Measurements from ENCODE around the gene HAND1.

The HAND1 gene

DNA sequence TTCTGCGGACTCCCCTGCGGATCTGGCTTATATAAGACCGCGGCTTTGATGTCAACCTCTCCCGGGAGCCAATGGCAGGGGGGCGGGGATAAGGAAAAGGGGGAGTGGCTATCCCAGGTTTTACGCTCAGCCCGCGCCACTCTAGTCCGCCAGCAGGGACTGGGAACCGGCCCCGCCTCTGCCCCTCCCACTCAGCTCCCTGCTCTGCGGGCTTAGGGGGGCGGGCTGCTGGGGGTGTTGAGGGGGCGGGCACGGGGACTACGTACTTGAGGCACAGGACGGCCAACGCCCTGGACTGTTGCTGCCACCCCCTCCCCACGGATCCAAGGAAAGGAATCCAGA, at the start of gene HAND1:
Gene HAND1 (minus strand): TSS at position 4 of the 342 bp plus-strand sequence. CDS start 219 bp downstream, outside the sequence.
- TF ChIP-seq TCF4 (CRISPR knock-in tag; IDR thresholded peaks at IDR 0.05; ENCODE audit: borderline replicate concordance) (no peak; the same call in 1 of the 2 replicates), ZFP30 (CRISPR knock-in tag; IDR thresholded peaks at IDR 0.05) (no peak), ESRRG (CRISPR knock-in tag; IDR thresholded peaks at IDR 0.05) (no peak), TOX (CRISPR knock-in tag; IDR thresholded peaks at IDR 0.05; ENCODE audit: borderline replicate concordance) (no peak), BACH2 (CRISPR knock-in tag; IDR thresholded peaks at IDR 0.05; ENCODE audit: borderline replicate concordance) (no peak), PPARA (CRISPR knock-in tag; IDR thresholded peaks at IDR 0.05; ENCODE audit: borderline replicate concordance) (no peak)
- ATAC-seq: peak; percentile 74

DNA sequence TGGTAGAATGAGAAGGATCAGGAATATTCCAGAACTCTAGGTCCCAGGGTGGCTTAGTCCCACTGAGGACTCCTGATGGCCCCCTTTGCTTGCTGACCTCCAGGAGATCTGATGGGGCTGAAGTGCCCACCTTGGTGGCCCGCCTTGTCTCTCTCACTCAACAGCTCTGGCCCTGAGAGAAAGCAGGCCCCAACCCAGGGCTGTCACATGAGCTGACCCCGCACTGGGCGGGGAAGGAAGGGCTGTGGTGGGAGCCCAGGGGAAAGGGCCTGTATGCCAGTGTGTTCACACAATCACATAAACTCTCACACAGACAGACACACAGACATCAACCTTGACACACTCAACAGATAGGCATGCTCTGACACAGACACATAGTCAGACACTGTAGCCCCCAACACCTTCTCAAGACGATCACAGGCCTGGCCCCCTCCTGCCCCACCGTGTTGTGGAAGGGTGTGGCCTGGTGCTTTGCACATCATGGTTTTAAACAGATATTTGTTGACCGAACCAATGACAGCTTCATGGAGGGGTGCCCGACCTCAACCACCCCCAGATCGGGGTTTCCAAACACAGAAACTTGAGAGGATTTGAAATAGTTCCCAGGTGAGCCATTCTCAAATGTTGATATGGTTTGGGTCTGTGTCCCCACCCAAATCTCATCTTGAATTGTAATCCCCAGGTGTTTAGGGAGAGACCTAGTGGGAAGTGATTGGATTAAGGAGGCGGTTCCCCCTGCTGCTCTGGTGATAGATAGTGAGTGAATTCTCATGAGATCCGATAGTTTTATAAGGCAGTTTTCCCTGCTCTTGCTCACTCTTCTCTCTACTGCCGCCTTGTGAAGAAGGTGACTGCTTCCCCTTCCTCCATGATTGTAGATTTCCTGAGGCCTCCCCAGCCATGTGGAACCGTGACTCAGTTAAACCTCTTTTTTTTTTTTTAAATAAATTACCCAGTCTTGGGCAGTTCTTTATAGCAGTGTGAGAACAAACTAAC, 48.5 kb upstream of the HAND1 start:
- ATAC-seq: no peak
- TF ChIP-seq BACH2 (CRISPR knock-in tag; IDR thresholded peaks at IDR 0.05; ENCODE audit: borderline replicate concordance) (no peak), PPARA (CRISPR knock-in tag; IDR thresholded peaks at IDR 0.05; ENCODE audit: borderline replicate concordance) (no peak), ISL1 (CRISPR knock-in tag; IDR thresholded peaks at IDR 0.05) (no peak)

DNA sequence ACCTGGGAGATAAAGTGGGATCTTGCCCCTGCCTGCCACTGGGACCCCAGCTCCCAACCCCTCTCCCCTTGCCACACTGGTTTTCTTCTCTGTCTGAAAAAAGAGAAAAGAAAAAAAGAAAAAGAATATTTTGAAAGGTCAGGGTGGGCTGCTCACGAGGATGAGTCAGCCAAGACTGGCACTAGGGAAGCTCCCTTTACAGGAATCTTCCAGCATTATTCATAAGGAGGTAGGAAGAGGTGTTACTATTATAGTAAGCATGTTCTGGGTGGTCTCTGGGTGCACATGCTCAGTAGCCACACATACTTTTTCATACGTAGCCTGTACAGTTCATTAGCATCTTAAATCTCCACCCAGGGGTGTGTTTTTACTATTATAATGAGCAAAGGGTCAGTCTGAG, 46.8 kb upstream of the HAND1 start:
- no peak for TF ChIP-seq ESRRG (CRISPR knock-in tag; IDR thresholded peaks at IDR 0.05)
- TF ChIP-seq ZFP30 (CRISPR knock-in tag; IDR thresholded peaks at IDR 0.05): no peak
- TF ChIP-seq RARB (CRISPR knock-in tag; IDR thresholded peaks at IDR 0.05): no peak
- no peak for TF ChIP-seq PPARA (CRISPR knock-in tag; IDR thresholded peaks at IDR 0.05; ENCODE audit: borderline replicate concordance)
- TF ChIP-seq ZNF565 (CRISPR knock-in tag; conservative IDR thresholded peaks at IDR 0.05; ENCODE audit: low read depth): no peak
- no peak for TF ChIP-seq BACH2 (CRISPR knock-in tag; IDR thresholded peaks at IDR 0.05; ENCODE audit: borderline replicate concordance)
- TF ChIP-seq, protein P1, sequence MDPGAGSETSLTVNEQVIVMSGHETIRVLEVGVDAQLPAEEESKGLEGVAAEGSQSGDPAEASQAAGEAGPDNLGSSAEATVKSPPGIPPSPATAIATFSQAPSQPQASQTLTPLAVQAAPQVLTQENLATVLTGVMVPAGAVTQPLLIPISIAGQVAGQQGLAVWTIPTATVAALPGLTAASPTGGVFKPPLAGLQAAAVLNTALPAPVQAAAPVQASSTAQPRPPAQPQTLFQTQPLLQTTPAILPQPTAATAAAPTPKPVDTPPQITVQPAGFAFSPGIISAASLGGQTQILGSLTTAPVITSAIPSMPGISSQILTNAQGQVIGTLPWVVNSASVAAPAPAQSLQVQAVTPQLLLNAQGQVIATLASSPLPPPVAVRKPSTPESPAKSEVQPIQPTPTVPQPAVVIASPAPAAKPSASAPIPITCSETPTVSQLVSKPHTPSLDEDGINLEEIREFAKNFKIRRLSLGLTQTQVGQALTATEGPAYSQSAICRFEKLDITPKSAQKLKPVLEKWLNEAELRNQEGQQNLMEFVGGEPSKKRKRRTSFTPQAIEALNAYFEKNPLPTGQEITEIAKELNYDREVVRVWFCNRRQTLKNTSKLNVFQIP (CRISPR knock-in tag; IDR thresholded peaks at IDR 0.05; ENCODE audit: borderline replicate concordance, low read depth): no peak
- no peak for TF ChIP-seq TOX (CRISPR knock-in tag; IDR thresholded peaks at IDR 0.05; ENCODE audit: borderline replicate concordance)
- TF ChIP-seq, protein P2, sequence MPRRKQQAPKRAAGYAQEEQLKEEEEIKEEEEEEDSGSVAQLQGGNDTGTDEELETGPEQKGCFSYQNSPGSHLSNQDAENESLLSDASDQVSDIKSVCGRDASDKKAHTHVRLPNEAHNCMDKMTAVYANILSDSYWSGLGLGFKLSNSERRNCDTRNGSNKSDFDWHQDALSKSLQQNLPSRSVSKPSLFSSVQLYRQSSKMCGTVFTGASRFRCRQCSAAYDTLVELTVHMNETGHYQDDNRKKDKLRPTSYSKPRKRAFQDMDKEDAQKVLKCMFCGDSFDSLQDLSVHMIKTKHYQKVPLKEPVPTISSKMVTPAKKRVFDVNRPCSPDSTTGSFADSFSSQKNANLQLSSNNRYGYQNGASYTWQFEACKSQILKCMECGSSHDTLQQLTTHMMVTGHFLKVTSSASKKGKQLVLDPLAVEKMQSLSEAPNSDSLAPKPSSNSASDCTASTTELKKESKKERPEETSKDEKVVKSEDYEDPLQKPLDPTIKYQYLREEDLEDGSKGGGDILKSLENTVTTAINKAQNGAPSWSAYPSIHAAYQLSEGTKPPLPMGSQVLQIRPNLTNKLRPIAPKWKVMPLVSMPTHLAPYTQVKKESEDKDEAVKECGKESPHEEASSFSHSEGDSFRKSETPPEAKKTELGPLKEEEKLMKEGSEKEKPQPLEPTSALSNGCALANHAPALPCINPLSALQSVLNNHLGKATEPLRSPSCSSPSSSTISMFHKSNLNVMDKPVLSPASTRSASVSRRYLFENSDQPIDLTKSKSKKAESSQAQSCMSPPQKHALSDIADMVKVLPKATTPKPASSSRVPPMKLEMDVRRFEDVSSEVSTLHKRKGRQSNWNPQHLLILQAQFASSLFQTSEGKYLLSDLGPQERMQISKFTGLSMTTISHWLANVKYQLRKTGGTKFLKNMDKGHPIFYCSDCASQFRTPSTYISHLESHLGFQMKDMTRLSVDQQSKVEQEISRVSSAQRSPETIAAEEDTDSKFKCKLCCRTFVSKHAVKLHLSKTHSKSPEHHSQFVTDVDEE (CRISPR knock-in tag; IDR thresholded peaks at IDR 0.05): no peak
- no peak for TF ChIP-seq ZFP3 (CRISPR knock-in tag; IDR thresholded peaks at IDR 0.05)
- TF ChIP-seq ARNTL (CRISPR knock-in tag; IDR thresholded peaks at IDR 0.05; ENCODE audit: borderline replicate concordance, low read depth): no peak
- no peak; the same call in 2 of the 3 replicates for ATAC-seq

DNA sequence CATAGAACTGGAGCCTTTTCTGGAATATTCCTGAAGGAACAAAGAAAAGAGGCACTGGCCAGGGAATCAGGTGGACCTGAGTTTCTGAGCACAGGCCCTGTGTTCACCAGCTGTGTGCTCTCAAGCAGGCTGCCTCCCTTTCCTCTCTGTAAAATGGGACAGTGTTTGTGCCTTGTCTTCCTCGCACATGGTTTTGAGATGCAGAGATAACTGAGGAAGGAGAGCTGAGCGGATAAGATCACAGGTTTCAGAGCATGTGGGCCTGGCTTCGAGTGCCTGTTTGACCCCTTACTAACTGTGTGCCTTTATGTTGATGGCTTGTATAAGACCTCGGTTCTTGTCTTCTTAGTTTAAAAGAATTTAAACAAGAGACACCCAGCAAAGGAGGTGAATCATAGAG, 46.2 kb upstream of the HAND1 start:
- no peak for TF ChIP-seq ZFP3 (CRISPR knock-in tag; IDR thresholded peaks at IDR 0.05)
- TF ChIP-seq TOX (CRISPR knock-in tag; IDR thresholded peaks at IDR 0.05; ENCODE audit: borderline replicate concordance): no peak
- TF ChIP-seq ZNF8 (CRISPR knock-in tag; IDR thresholded peaks at IDR 0.05): no peak
- no peak for TF ChIP-seq ZFP30 (CRISPR knock-in tag; IDR thresholded peaks at IDR 0.05)
- TF ChIP-seq ARNTL (CRISPR knock-in tag; IDR thresholded peaks at IDR 0.05; ENCODE audit: borderline replicate concordance, low read depth): no peak
- no peak for TF ChIP-seq ESRRG (CRISPR knock-in tag; IDR thresholded peaks at IDR 0.05)
- TF ChIP-seq ZC3H10 (CRISPR knock-in tag; IDR thresholded peaks at IDR 0.05): no peak
- TF ChIP-seq, protein P1 (CRISPR knock-in tag; IDR thresholded peaks at IDR 0.05; ENCODE audit: borderline replicate concordance, low read depth): no peak
- TF ChIP-seq RARB (CRISPR knock-in tag; IDR thresholded peaks at IDR 0.05): no peak
- TF ChIP-seq ZNF70 (CRISPR knock-in tag; IDR thresholded peaks at IDR 0.05): no peak
- TF ChIP-seq TCF4 (CRISPR knock-in tag; IDR thresholded peaks at IDR 0.05; ENCODE audit: borderline replicate concordance): no peak
- TF ChIP-seq, protein P3, sequence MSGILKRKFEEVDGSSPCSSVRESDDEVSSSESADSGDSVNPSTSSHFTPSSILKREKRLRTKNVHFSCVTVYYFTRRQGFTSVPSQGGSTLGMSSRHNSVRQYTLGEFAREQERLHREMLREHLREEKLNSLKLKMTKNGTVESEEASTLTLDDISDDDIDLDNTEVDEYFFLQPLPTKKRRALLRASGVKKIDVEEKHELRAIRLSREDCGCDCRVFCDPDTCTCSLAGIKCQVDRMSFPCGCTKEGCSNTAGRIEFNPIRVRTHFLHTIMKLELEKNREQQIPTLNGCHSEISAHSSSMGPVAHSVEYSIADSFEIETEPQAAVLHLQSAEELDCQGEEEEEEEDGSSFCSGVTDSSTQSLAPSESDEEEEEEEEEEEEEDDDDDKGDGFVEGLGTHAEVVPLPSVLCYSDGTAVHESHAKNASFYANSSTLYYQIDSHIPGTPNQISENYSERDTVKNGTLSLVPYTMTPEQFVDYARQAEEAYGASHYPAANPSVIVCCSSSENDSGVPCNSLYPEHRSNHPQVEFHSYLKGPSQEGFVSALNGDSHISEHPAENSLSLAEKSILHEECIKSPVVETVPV (CRISPR knock-in tag; IDR thresholded peaks at IDR 0.05): no peak
- TF ChIP-seq CSDC2 (CRISPR knock-in tag; IDR thresholded peaks at IDR 0.05): no peak
- TF ChIP-seq, protein P4, sequence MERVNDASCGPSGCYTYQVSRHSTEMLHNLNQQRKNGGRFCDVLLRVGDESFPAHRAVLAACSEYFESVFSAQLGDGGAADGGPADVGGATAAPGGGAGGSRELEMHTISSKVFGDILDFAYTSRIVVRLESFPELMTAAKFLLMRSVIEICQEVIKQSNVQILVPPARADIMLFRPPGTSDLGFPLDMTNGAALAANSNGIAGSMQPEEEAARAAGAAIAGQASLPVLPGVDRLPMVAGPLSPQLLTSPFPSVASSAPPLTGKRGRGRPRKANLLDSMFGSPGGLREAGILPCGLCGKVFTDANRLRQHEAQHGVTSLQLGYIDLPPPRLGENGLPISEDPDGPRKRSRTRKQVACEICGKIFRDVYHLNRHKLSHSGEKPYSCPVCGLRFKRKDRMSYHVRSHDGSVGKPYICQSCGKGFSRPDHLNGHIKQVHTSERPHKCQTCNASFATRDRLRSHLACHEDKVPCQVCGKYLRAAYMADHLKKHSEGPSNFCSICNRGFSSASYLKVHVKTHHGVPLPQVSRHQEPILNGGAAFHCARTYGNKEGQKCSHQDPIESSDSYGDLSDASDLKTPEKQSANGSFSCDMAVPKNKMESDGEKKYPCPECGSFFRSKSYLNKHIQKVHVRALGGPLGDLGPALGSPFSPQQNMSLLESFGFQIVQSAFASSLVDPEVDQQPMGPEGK (CRISPR knock-in tag; IDR thresholded peaks at IDR 0.05; ENCODE audit: borderline replicate concordance): no peak
- TF ChIP-seq ZNF565 (CRISPR knock-in tag; conservative IDR thresholded peaks at IDR 0.05; ENCODE audit: low read depth): no peak
- 0 out of 3 replicates have a peak, but pooled peaks have one; percentile 11 for ATAC-seq
